HG03025 (cell line): ENCODE results near the gene MAOA.
"Not testable (repeated sequence)": the region's sequence is repeated elsewhere in the genome, so short reads cannot be mapped to it uniquely, and the experiment has no call there.

Source experiments
- ATAC-seq: cut with Tn5 transposase; IDR thresholded peaks from one replicate; pipeline ENCODE4 v1.9.1; 2021; ENCODE audit warnings: mild to moderate bottlenecking, moderate library complexity; ENCODE audit not compliant: unreplicated experiment, low FRiP score

The MAOA gene

DNA sequence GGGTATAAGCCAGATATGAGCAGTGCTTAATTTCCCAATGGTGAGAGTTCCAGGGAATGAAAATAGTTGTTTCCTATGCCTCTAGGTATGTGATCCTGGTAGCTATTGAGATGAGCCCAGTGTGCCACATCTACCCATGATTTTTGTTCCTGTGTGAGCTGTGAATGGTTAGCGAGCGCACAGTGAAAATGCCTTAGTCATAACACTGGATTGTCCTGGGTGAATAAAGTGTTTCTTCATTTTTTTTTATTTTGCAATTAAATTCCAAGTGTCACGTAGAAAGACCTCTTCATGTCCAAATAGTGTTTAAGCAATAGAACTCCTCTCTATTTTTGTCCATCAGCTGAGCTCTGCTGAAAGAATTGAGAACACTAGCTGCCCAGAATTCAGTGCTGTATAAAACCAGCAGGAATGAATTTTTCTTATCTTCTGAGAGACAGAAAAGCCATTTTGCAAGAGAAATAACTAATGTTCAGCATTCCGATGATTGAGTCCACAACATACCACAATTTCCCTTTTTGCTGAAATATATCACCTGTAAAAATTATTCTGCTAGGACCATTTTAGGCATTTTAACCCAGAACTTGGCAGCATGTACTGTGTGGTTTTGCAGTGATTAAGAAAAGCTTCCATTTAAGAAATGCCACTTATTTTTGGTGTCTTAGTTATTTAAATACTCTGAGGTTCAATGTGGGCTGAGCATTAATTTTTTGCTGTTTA lies 5.6 kb downstream of the MAOA start:
- no peak for ATAC-seq

DNA sequence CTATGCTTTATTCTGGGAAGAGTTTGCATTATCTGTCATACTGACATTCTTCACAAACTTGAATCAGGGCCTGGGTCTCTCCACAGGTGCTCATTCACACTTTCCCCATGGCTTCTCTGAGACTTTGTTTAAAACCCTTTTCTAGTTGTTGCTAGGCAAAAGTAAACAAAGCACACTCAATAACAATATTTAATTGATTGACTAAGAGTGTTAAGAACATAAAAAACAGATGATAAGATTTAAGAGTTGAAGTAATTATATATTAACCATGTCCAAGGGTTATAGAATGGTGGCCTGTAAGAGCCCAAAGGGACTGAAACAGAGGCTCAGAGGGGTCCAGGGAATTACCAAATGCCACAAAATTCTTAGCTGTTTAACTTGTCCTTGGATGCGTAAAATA lies 7.1 kb downstream of the MAOA start:
- no peak for ATAC-seq

DNA sequence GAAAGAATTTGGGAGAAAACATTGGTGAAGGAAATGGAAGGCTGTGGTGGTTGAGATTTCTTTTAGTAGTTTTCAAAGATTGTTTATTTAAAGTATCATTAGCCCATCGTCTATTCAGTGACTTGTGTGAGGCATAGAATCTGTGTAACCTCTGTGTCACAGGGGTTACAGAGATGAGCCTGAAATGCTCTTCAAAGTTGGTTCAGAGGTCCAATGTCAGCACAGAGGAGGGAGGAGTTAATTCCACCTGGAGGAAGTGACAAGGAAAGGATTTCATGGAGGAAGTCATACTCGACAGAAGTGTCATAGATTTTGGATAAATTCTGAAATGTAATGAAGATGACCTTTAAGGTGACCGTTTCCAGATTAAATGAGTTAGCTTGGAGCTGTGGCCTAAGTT lies 8.2 kb downstream of the MAOA start:
- no peak for ATAC-seq

DNA sequence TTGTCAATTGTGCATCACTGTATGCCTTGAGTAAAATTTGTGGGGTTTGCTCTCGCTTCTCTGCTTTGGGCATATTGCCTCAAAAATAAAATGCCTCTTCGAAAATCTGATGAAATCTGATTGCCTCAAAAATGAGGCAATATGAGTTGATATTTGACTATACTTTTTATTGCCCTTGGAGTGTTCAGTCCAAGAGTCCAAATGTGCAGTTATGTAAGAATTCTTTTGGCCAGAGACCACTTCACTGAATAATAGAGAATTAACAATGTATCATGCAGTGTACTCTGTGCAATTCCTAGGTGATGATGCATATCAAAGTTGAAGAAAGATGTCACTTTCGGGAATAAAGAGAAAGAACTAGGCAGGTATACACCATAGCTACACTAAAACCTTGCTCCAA lies 8.6 kb downstream of the MAOA start:
- ATAC-seq: no peak

DNA sequence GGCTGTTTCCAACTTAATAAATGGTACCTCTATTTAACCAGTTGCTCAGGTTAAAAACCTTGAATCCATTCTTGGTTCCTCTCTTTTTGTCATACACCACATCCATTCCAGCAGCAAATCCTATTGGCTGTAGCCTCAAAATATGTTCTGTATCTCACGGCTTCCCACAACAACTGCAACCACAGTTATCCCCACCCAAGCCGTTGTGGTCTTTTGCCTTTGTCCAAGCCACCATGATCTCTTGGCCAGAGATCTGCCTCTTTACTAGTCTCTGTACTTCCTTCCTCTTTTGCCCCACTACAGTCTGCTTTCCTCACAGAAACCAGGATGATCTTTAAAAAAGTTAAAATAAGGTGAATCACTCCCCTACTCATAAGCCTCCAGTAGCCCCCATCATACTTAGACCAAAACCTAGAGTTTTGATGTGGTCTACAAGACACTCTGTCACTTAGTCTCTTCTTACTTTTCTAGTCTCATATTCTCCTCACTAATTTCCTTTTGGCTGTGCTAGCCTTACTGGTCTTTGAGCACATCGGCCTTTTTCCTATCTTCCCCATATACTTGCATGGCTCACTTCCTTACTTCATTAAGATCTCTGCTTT lies 10.3 kb downstream of the MAOA start:
- no peak for ATAC-seq

DNA sequence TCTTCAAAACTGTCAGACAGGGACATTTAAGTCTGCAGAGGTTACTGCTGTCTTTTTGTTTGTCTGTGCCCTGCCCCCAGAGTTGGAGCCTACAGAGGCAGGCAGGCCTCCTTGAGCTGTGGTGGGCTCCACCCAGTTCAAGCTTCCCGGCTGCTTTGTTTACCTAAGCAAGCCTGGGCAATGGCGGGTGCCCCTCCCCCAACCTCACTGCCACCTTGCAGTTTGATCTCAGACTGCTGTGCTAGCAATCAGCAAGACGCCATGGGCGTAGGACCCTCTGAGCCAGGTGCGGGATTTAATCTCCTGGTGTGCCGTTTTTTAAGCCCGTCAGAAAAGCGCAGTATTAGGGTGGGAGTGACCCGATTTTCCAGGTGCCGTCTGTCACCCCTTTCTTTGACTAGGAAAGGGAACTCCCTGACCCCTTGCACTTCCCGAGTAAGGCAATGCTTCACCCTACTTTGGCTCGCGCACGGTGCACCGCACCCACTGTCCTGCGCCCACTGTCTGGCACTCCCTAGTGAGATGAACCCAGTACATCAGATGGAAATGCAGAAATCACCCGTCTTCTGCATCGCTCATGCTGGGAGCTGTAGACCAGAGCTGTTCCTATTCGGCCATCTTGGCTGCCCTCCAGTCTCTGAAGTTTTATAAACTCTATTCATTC lies 20.0 kb downstream of the MAOA start:
- ATAC-seq: not testable (repeated sequence)

DNA sequence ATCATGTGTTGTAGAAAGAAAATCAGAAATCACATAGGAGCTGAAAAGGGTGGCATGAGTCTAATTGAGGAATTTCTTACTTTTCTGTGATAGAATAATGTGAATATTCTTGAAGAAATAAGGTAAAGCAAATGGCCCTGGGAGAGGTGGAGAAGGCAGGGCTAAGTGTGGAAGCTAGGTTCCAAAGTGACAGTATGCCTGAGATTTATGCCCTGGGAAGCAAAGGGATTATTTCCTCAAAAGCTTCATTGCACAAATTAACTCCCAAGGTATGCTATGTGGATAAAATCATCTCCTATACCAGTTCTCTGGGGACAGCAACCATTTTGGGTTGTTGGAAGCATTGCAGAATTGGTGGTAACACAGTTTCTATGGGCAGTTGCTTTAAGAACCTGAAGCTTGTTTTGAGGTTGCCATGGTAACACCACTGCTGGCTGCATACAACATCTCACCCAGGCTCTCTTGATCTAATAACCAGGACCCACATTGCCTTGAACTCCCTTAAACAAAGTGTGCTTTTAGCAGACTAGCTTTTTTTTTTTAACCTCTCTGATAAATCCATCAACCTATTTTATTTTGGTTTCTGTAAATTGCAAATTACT lies 21.0 kb downstream of the MAOA start:
- ATAC-seq: no peak

DNA sequence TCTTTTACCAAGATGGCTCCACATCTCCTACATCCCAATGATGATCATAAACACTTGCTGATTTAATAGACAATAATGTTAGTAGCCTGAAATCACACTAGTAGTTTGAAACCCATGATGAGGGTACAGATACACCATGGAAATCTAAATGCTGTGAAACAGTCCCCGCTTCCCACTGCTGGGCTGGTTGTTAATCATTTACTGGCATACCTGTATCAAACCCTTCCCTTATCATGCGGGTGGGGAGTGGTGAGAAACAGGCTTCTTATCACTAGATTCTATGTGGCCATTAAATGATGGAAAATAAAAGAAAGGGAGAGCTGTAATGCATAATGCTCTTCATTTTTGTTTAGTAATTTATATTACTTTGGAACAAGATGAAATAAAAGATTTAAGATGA lies 21.9 kb downstream of the MAOA start:
- ATAC-seq: no peak

DNA sequence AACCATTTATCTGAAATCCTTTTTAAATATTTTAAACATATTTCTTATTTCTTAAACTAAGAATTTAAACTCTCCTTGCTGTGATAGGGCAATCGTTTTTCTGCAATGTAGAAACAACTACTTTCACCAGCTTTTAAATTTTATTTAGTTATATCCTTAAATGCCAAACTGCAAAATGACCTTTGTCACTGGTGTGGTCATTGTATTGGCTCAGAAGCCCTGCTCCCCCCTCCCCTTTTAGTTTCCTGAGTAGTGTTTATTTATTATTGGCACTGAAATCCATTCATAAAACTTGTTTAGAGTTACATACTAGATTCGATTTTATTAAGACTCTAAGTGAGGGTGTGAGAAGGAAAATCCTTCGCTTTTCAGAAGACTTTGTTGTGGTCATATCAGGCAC lies 23.0 kb downstream of the MAOA start:
- ATAC-seq: no peak

DNA sequence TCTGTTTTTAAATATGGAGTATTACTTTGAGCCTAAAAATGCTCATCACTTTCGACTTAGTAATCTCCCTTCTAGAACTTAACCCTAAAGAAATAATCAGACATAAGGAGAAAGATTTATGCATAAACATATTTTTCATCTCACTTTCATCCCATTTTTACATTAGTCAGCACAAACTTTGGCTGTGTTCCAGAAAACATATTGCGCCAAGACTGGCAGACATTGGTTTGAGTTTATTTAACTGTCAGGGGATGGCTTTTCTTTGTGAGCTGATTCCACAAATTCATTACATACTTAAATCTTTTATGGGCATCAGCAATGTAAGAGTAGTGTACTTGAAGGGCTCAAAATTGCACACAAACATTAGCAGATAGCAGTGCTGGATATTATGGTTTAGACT lies 23.7 kb downstream of the MAOA start:
- no peak for ATAC-seq

- ATAC-seq: no peak
These were observed 26.6 kb downstream of the MAOA start for GRCh38 chrX:43682726-43683125.

- no peak for ATAC-seq
These were observed 29.1 kb downstream of the MAOA start for GRCh38 chrX:43685221-43685620.

GRCh38 chrX:43688586-43688985 lies 32.5 kb downstream of the MAOA start:
- no peak for ATAC-seq

GRCh38 chrX:43693602-43694406 lies 37.7 kb downstream of the MAOA start:
- ATAC-seq: no peak

DNA sequence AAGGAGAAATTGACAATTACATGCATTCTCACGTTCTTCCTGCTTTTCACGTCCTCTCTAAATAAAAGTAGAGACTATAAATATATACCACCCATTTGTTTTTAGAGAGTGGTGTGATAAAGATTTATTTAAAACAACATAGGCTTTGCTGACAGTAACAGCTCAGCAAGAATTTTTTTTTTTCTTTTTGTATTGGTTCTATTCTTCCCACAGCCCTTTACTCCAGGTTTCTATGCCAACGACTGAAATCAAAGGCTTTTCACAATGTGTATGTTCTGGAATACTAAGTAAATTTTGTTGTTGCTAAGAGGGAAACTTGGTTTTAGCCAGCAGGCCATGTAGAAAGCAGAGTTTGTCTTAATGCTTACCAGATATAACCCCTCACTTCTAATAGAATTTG lies 43.4 kb downstream of the MAOA start:
- no peak for ATAC-seq

- no peak for ATAC-seq
These were observed 46.0 kb downstream of the MAOA start for GRCh38 chrX:43702079-43702524.

GRCh38 chrX:43702660-43703059 lies 46.6 kb downstream of the MAOA start:
- ATAC-seq: no peak

GRCh38 chrX:43703211-43703791 lies 47.2 kb downstream of the MAOA start:
- ATAC-seq: no peak

GRCh38 chrX:43706786-43707370 lies 50.8 kb downstream of the MAOA start:
- no peak for ATAC-seq
